ENCODE results near the gene COL5A2. TPM values are rescaled to one million over a fixed set of nuclear protein-coding genes. Genes with fewer than 3 reads are reported as not detected.

COL5A2 gene
- total RNA-seq, 2 donors from 2014 or later: 10.4 to 24.6 TPM

DNA sequence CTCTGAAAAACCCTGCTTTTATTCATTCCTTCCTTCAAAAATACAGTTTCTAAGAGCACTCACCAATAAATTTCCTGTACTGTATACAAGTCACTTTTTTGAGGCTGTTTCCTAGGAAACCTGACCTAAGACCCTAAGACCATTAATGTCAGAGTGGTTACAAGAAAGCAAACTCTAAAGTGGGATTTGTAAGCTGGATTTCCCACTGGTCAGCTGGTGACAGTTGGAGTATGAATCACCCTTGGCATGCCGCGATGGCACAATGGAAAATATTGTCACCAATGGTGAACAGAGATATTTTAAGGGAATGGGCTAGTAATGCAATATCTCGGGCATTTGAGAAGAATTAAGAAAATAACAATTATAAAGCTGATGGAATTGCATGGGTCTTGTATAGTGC lies 103.4 kb downstream of the COL5A2 start:
- no peaks in the 10 kb centered on the region for H3K27me3 ChIP-seq
- DNase-seq: no peak
- intact Hi-C loops (cut with DNase I): no loop called here
- no peaks in the 10 kb centered on the region for H3K36me3 ChIP-seq
- no peaks in the 10 kb centered on the region for H3K4me1 ChIP-seq
- TF ChIP-seq, protein P1, sequence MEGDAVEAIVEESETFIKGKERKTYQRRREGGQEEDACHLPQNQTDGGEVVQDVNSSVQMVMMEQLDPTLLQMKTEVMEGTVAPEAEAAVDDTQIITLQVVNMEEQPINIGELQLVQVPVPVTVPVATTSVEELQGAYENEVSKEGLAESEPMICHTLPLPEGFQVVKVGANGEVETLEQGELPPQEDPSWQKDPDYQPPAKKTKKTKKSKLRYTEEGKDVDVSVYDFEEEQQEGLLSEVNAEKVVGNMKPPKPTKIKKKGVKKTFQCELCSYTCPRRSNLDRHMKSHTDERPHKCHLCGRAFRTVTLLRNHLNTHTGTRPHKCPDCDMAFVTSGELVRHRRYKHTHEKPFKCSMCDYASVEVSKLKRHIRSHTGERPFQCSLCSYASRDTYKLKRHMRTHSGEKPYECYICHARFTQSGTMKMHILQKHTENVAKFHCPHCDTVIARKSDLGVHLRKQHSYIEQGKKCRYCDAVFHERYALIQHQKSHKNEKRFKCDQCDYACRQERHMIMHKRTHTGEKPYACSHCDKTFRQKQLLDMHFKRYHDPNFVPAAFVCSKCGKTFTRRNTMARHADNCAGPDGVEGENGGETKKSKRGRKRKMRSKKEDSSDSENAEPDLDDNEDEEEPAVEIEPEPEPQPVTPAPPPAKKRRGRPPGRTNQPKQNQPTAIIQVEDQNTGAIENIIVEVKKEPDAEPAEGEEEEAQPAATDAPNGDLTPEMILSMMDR (IDR thresholded peaks at IDR 0.05): no peak
- H3K9ac ChIP-seq (ENCODE audit: low read depth in 2 of 2, low read length in 2 of 2): no peak overlapping the region
- no peaks in the 10 kb centered on the region for H3K9me3 ChIP-seq
- H3K4me3 ChIP-seq: no peak overlapping the region
- no peak overlapping the region for H3K27ac ChIP-seq

DNA sequence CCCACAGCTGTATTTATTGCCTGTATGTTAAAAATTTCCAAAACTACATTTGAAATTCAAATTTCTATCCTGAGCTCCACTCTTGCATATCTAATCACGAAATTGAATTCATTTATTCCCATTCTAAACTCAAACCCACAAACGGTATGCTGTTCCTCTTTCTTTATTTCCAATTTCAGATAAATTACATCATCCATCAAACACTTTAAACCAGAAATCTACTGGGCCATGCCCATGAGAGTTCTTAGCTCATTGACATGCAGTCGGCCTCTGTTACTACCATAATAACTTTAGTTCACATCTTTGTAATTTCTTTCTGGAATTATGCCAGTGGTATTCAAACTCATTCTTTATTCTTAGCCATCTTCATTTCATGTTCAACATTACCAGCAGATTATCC lies 105.1 kb downstream of the COL5A2 start:
- H3K9ac ChIP-seq (ENCODE audit: low read depth in 2 of 2, low read length in 2 of 2): no peak overlapping the region
- H3K4me3 ChIP-seq: no peak overlapping the region
- no peak overlapping the region for H3K27ac ChIP-seq
- H3K27me3 ChIP-seq: no peaks in the 10 kb centered on the region
- TF ChIP-seq, protein P1 (IDR thresholded peaks at IDR 0.05): no peak
- H3K4me1 ChIP-seq: no peaks in the 10 kb centered on the region
- intact Hi-C loops (cut with DNase I): no loop called here
- no peaks in the 10 kb centered on the region for H3K9me3 ChIP-seq
- H3K36me3 ChIP-seq: no peaks in the 10 kb centered on the region
- DNase-seq: no peak

DNA sequence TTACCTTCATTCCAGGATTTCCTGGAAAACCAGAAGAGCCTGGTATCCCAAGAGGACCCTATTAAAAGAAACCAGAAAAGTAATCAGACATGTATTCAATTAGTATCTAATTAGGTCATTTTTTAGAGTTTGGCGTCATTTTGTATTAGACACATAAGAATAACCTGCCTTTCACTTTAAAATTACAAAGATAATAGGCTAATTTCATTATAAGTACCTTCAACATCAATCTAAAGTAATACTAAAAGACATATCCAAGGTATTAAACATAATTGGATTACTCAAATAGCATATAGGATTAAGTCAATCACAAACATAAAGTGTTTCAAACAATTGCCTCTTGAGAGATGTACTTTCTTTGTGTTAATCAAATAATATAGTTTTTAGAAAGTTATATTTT lies 107.5 kb downstream of the COL5A2 start:
- H3K4me3 ChIP-seq: no peak overlapping the region
- intact Hi-C loops (cut with DNase I): no loop called here
- TF ChIP-seq, protein P1 (IDR thresholded peaks at IDR 0.05): no peak
- no peaks in the 10 kb centered on the region for H3K27me3 ChIP-seq
- H3K4me1 ChIP-seq: no peaks in the 10 kb centered on the region
- no peaks in the 10 kb centered on the region for H3K36me3 ChIP-seq
- DNase-seq: no peak
- no peak overlapping the region for H3K9ac ChIP-seq (ENCODE audit: low read depth in 2 of 2, low read length in 2 of 2)
- no peaks in the 10 kb centered on the region for H3K9me3 ChIP-seq
- no peak overlapping the region for H3K27ac ChIP-seq

DNA sequence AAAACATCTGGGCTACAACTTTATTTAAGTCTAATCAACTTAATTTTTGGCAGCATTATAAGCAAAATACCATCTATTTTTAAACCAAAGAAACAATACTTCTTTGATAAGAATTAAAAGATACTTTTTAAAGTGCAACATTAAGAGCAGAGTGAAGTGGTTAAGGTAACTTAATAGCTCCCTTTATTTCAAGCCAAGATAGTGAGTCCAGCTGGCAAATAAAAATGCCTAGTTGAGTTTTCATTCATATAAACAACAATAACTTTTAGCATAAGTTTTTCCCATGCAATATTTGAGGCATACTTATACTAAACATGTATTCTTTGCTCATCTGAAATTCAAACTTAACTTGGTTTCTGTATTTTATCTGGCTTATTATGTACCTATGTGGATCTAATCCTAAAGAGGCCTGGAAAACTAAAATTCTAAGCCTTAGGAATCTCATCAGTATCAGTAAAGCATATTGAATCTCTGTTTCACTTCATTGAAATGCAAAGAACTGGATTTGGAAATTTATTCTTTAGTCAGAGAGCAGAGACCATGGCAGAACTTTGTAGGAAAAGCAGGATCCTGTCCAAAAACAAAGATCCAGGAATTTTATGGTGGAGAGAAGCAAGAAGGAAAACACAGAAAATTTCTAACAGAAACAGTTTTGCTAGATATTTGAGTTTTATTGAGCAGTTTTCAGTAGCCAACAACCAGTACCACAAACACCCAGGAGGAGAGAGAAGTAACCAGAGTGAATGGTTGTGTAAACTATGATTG lies 109.5 kb downstream of the COL5A2 start:
- no peaks in the 10 kb centered on the region for H3K9me3 ChIP-seq
- H3K36me3 ChIP-seq: no peaks in the 10 kb centered on the region
- H3K27me3 ChIP-seq: no peaks in the 10 kb centered on the region
- no peaks in the 10 kb centered on the region for H3K4me1 ChIP-seq
- no peak overlapping the region for H3K4me3 ChIP-seq
- TF ChIP-seq, protein P1 (IDR thresholded peaks at IDR 0.05): no peak
- no peak for DNase-seq
- intact Hi-C loops (cut with DNase I): no loop called here
- H3K27ac ChIP-seq: no peak overlapping the region
- H3K9ac ChIP-seq (ENCODE audit: low read depth in 2 of 2, low read length in 2 of 2): no peak overlapping the region

DNA sequence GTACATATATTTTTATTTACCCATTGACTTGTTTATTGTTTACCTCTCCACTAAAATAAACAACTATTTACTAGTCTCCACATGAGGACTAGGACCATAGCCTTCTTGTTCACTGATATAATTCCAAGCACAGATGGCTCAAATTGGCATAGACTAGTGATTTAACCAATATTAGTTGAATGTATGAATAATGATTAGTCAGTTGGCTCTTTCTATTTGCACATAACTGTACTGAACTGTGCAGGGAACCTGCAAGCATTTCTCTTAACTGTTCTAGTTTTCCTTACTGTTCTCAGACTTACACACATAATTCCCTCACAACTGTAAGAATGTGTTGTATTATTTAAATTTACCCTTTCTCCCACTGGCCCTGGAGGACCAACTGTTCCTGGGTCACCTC lies 113.5 kb downstream of the COL5A2 start:
- no peak for DNase-seq
- intact Hi-C loops (cut with DNase I): no loop called here
- H3K36me3 ChIP-seq: no peaks in the 10 kb centered on the region

More for the DNA sequence above, 113.5 kb downstream of the COL5A2 start:
- no peaks in the 10 kb centered on the region for H3K27me3 ChIP-seq
- H3K9me3 ChIP-seq: no peaks in the 10 kb centered on the region
- H3K27ac ChIP-seq: no peak overlapping the region
- no peaks in the 10 kb centered on the region for H3K4me1 ChIP-seq
- no peak overlapping the region for H3K9ac ChIP-seq (ENCODE audit: low read depth in 2 of 2, low read length in 2 of 2)
- TF ChIP-seq, protein P1 (IDR thresholded peaks at IDR 0.05): no peak
- no peak overlapping the region for H3K4me3 ChIP-seq
